SIG-M5 treated with dmso at 0.1 percent for 504 hours (cell line): ENCODE measurements around the gene RDH13.
"Not testable (repeated sequence)": the region's sequence is repeated elsewhere in the genome, so short reads cannot be mapped to it uniquely, and the experiment has no call there.

Experiments
- DNase-seq: peaks from one replicate; lab custom pipeline; 2025; ENCODE audit not compliant: unreplicated experiment; lab: John Stamatoyannopoulos, UW

The RDH13 gene

DNA sequence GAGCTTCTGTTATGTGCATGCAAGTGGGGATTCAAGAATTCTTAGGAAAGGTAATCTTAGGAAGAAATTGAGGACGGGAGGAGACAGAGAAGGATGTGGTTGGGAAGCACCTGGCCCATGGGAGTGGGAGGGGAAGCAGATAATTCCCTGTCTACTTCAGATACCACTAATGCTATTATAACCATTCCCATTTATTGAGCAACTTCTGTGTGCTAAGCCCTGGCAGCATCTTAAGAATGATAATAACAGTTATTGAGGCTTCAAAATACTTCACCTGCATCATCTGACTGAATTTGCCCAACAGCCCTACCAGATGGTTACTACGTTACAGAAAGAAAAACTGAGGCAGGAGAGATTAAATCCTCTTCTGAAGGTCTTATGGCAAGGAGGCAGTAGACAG, 14.2 kb upstream of the RDH13 start:
- no peak for DNase-seq

DNA sequence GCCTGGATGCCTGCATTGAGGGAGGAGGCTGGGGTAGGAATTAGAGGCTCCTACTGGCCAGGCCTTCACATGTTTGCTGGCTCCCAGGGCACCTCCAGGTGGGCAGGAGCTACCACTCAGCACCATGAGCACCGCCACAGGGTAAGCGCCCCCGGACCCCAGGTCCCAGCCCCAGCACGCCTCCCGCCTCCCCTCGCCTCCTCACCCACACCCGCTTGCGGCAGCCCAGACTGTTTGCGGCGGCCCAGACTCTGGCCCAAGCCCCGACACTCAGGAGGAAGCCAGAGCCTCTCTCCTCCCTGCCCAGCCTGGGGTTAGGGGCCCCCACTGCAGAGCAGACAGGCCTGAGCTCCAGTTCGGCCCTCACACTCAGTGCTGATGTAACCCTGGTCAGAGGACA, 13.4 kb upstream of the RDH13 start:
- DNase-seq = no peak

- DNase-seq = peak; percentile 69
These were observed 12.5 kb upstream of the RDH13 start, which contains the start of gene EPS8L1 for GRCh38 chr19:55075371-55075998. TSS of gene EPS8L1 (plus strand) at chr19:55075869. CDS start at chr19:55076445, 576 bp downstream.

DNA sequence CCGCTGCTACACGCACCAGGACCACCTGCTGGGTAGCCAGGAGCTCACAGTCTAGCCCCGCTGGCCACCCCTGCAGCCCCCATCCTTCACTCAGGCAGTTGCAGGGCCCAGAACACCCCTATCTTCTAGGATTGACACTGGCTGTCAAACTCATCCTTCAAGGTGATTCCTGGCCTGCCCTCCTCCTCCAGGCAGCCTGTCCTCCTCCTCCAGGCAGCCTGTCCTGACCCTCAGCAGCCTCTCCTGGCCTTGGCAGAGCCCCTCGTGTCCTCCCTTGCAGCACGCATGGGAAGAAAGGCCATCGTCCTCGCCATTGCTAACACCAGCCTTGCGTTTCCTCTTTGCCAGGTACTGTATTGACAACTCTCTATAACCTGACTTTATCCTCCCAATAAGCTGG, 9.0 kb upstream of the RDH13 start:
- DNase-seq = no peak

- peak; percentile 33 for DNase-seq
These were observed 8.2 kb upstream of the RDH13 start for GRCh38 chr19:55071129-55071502.

GRCh38 chr19:55070466-55071128, 7.6 kb upstream of the RDH13 start:
- no peak for DNase-seq

- DNase-seq = no peak
These were observed 6.9 kb upstream of the RDH13 start for GRCh38 chr19:55069865-55070197.

DNA sequence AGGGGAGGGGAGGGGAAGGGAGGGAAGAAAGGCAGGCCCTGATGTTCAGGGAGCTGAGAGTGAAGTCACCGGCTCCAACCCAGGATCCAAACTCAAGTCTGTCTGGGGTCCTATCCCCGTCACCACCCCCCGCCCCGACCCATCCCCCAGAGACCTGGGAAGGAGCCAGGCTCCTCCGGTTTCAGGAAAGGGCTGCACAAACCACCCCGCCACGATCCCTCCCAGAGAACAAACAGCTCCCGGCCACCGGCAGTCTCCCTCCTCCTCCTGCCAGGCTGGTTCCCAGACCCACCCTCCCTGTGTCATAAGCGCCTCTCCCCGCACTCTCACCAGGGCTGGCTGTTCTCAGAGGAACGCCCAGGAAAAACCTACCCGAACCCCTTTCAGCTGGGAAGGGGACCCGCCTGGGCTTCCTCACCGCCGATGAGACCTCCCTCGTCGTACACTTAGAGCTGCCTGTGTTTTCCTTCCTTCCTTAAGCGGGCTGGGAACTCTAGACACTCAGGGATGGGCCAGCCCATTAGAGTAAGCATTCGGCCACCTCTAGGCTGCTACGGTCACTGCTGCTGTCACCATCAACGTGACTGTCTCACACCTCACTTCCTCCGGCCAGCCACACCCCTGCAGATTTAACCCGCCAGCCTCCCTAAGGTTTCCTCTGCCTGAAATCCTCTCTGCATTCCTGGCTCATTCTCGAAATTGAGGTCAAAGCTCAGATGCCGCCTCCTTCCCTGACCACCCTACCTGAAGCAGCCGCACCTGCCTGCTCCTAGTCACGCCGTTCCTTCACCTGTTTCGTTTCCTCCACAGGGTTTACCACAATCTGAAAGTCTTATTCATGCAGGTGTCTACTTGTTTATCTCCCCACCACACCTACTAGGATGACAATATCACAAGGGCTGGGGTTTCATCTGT, 6.3 kb upstream of the RDH13 start:
- peak; percentile 62 for DNase-seq

GRCh38 chr19:55067869-55068268, 4.9 kb upstream of the RDH13 start:
- no peak for DNase-seq

GRCh38 chr19:55066107-55066709, 3.3 kb upstream of the RDH13 start:
- no peak for DNase-seq

DNA sequence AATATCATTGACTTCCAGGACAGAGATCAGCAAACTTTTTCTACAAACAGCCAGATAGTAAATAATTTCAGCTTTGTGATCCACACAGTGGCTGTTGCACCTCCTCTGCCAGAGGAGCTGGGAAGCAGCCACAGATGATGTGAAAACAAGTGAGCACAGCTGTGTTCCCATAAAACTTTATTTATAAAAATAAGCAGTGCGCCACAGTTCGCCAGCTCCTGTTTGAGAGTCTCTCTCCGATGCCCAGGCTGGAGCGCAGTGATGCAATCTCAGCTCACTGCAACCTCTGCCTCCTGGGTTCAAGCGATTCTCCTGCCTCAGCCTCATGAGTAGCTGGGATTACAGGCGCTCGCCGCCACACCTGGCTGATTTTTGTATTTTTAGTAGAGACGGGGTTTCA, 2.6 kb upstream of the RDH13 start:
- not testable (repeated sequence) for DNase-seq

DNA sequence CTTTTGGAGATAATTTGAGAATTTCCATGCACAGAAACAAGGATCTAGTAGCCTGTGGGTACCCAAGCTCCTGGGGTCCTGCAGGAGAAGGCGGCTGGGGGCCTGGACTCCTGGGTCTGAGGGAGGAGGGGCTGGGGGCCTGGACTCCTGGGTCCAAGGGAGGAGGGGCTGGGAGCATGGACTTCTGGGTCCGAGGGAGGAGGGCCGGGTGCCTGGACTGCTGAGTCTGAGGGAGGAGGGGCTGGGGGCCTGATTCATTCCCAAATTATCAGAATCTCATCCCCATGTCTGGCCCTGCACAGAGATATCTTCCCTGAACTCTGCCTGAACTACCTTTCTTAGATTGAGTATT, 520 bp upstream of the RDH13 start:
- no peak for DNase-seq

DNA sequence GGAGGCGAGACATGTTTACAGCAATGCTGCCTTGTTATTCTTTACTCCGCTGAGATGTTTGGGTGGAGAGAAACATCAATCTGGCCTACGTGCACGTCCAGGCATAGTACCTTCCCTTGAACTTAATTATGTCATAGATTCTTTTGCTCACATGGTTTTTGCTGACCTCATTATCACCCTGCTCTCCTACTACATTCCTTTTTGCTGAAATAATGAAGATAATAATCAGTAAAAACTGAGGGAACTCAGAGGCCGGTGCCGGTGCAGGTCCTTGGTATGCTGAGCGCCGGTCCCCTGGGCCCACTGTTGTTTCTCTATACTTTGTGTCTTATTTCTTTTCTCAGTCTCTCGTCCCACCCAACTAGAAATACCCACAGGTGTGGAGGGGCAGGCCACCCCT, 2.7 kb downstream of the RDH13 start:
- DNase-seq = not testable (repeated sequence)

GRCh38 chr19:55058781-55059610, 4.0 kb downstream of the RDH13 start:
- DNase-seq = no peak

GRCh38 chr19:55056827-55057226, 6.1 kb downstream of the RDH13 start:
- no peak for DNase-seq

GRCh38 chr19:55053735-55054134, 9.2 kb downstream of the RDH13 start:
- DNase-seq = no peak

- no peak for DNase-seq
These were observed 12.0 kb downstream of the RDH13 start for GRCh38 chr19:55050749-55051532.

- no peak for DNase-seq
These were observed 14.5 kb downstream of the RDH13 start for GRCh38 chr19:55048446-55048845.

DNA sequence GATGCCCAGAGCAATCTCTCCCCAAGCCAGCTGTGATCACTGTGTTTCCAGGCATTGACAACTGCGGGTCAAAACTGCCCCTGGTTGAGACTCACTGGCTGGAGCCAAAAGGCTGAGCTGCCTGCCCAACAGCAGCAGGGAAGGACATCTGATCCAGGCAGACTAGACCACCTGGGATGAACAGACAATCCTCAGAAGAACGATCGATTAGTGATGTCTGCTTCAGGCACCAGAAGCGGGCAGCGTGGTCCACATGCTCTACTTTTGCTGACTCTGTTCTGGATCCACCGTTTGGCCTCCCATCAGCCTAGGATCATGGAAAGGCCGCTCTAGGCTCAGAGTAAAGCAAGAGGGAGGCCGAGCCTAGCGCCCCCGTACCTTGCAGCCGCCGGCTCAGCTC, 15.0 kb downstream of the RDH13 start:
- DNase-seq = no peak
